DOHH2 (cell line): ENCODE measurements around the gene LTB4R2.

Experiments used
- H3F3A ChIP-seq: fragments of 200-600 bp; sonication (generic), shearing (Covaris generic); 2 replicates; pipeline ENCODE4 v1.6.0; 2016; ENCODE audit warnings: antibody characterized with exemption, mild to moderate bottlenecking; ENCODE audit not compliant: control insufficient read depth, insufficient read depth
- H3K27ac ChIP-seq: fragments of 200-600 bp; sonication (generic); 2 replicates; pipeline ENCODE4 v1.5.1; 2014; ENCODE audit warnings: low read depth, mild to moderate bottlenecking, low read length, moderate library complexity
- H3K27me3 ChIP-seq: fragments of 200-600 bp; sonication (generic); 2 replicates; pipeline ENCODE4 v1.6.1; 2014; ENCODE audit warnings: mild to moderate bottlenecking, low read length, mixed read lengths; ENCODE audit not compliant: control insufficient read depth
- H3K36me3 ChIP-seq: fragments of 200-600 bp; sonication (generic); 2 replicates; pipeline ENCODE4 v1.6.1; 2014; ENCODE audit warnings: mild to moderate bottlenecking, low read length, moderate library complexity, mixed read lengths; ENCODE audit not compliant: control insufficient read depth
- H3K4me1 ChIP-seq: fragments of 200-600 bp; sonication (generic); 2 replicates; pipeline ENCODE4 v1.6.1; 2014; ENCODE audit warnings: mild to moderate bottlenecking, low read length, mixed read lengths; ENCODE audit not compliant: control insufficient read depth
- H3K4me2 ChIP-seq: fragments of 200-600 bp; sonication (generic); 2 replicates; pipeline ENCODE4 v1.6.0; 2014; ENCODE audit warnings: mild to moderate bottlenecking, low read length, moderate library complexity
- H3K4me3 ChIP-seq: fragments of 200-600 bp; sonication (generic); 2 replicates; pipeline ENCODE4 v1.5.1; 2014; ENCODE audit warnings: mild to moderate bottlenecking, low read length, mixed read lengths
- H3K79me2 ChIP-seq: fragments of 200-600 bp; sonication (generic); 2 replicates; pipeline ENCODE4 v1.6.1; 2014; ENCODE audit warnings: mild to moderate bottlenecking, low read length, mixed read lengths; ENCODE audit not compliant: control insufficient read depth
- H3K9me2 ChIP-seq: fragments of 200-600 bp; sonication (generic); replicated peaks from 2 replicates; pipeline ENCODE4 v1.6.1; 2014; ENCODE audit warnings: mild to moderate bottlenecking, low read length, mixed read lengths; ENCODE audit not compliant: control insufficient read depth
- H3K9me3 ChIP-seq: fragments of 200-600 bp; sonication (generic); 2 replicates; pipeline ENCODE4 v1.6.1; 2014; ENCODE audit warnings: antibody characterized with exemption, low read length, mixed read lengths; ENCODE audit not compliant: control insufficient read depth, insufficient read depth
- H4K20me1 ChIP-seq: fragments of 200-600 bp; sonication (generic); 2 replicates; pipeline ENCODE4 v1.6.0; 2014; ENCODE audit warnings: low read depth, mild to moderate bottlenecking, antibody characterized with exemption, low read length, moderate library complexity; ENCODE audit not compliant: control insufficient read depth, insufficient read depth
- EZH2phosphoT487 ChIP-seq: fragments of 200-600 bp; sonication (generic); IDR thresholded peaks from 2 replicates; pipeline ENCODE4 v1.6.1; 2017; ENCODE audit warnings: borderline replicate concordance, mild to moderate bottlenecking, antibody characterized with exemption, low read length, moderate library complexity, mixed read lengths
- TF ChIP-seq, protein P1 (sequence below): fragments of 200-600 bp; sonication (generic); IDR thresholded peaks from one replicate; pipeline ENCODE4 v1.5.1; 2014; ENCODE audit warnings: antibody characterized with exemption, mild to moderate bottlenecking, low read depth, low read length; ENCODE audit not compliant: poor library complexity, severe bottlenecking

The LTB4R2 gene

DNA sequence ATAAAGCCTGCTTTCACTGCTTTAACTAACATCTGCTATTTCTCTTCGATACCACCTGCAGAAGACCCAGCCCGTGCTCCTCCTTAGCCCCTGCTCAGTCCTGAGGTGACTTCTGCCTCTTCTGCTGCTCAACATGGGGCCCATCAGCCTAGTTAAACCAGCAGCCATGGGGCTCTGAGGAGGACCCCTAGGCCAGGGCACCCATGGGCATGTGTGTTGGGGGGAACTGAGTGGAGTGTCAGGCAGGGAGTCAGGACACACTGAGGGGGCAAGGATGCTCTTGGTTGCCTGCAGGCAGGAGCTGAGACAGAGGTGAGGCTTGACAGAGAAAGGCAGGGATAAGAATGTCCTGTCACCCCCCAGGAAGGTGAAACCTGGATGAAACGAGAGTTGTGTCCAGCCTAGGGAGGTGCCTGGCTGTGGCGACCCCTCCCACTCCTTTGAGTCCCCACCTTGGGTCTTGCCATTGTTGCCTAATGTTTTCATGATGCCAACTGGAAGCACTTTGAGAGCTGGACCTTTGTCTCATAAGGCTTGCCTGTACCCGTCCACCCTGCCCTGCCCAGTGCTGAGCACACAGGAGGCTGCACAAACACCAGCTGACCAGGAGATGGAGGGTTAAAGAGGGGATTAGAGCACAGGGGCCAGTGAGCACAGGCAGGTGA lies 26.0 kb upstream of the LTB4R2 start:
- H3K27ac ChIP-seq = no peak overlapping the region
- no peaks in the 10 kb centered on the region for H3K9me2 ChIP-seq
- no peaks in the 10 kb centered on the region for H3K36me3 ChIP-seq
- no peaks in the 10 kb centered on the region for H3F3A ChIP-seq
- H3K4me1 ChIP-seq = peaks cover 11% of the 10 kb centered on the region
- no peaks in the 10 kb centered on the region for H3K79me2 ChIP-seq
- TF ChIP-seq EZH2phosphoT487 = no peak
- TF ChIP-seq, protein P1, sequence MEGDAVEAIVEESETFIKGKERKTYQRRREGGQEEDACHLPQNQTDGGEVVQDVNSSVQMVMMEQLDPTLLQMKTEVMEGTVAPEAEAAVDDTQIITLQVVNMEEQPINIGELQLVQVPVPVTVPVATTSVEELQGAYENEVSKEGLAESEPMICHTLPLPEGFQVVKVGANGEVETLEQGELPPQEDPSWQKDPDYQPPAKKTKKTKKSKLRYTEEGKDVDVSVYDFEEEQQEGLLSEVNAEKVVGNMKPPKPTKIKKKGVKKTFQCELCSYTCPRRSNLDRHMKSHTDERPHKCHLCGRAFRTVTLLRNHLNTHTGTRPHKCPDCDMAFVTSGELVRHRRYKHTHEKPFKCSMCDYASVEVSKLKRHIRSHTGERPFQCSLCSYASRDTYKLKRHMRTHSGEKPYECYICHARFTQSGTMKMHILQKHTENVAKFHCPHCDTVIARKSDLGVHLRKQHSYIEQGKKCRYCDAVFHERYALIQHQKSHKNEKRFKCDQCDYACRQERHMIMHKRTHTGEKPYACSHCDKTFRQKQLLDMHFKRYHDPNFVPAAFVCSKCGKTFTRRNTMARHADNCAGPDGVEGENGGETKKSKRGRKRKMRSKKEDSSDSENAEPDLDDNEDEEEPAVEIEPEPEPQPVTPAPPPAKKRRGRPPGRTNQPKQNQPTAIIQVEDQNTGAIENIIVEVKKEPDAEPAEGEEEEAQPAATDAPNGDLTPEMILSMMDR = no peak
- H3K4me3 ChIP-seq = no peak overlapping the region
- no peaks in the 10 kb centered on the region for H3K9me3 ChIP-seq
- H3K4me2 ChIP-seq = no peak overlapping the region
- no peaks in the 10 kb centered on the region for H3K27me3 ChIP-seq
- no peaks in the 10 kb centered on the region for H4K20me1 ChIP-seq

DNA sequence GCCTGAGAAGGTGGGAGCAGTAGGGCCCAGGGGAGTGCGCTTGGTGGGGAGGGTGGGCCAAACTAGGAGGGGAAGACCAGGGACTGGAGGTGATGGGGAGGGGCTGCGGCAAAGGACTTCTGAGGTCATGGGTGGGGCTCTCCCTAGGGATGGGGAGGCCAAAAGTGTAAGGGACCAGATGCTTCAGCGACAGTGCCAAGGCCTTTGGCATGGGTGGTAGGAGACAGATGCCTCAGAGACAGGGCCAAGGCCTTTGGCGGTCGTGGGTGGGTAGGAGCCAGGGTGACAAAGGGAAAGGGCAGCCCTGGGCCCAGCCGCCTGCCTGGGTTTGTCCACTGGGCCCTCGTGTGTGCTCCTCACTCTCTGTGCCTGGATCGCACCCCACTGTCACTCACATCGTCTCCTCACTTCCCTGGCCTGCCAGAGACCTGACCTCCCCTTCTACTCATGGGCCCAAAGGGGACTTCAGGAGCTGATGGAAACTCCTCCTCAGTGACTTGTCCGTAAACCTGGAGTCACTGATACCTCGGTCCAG lies 25.4 kb upstream of the LTB4R2 start:
- no peak overlapping the region for H3K4me2 ChIP-seq
- H3K9me2 ChIP-seq = no peaks in the 10 kb centered on the region
- H3K79me2 ChIP-seq = no peaks in the 10 kb centered on the region
- H3F3A ChIP-seq = no peaks in the 10 kb centered on the region
- peaks cover 3% of the 10 kb centered on the region; the same call in 1 of the 2 replicates for H3K36me3 ChIP-seq
- peaks cover 5% of the 10 kb centered on the region for H3K4me1 ChIP-seq
- H3K27ac ChIP-seq = no peak overlapping the region
- no peak overlapping the region for H3K4me3 ChIP-seq
- no peak for TF ChIP-seq EZH2phosphoT487
- TF ChIP-seq, protein P1 = no peak
- H3K27me3 ChIP-seq = no peaks in the 10 kb centered on the region
- no peaks in the 10 kb centered on the region for H4K20me1 ChIP-seq
- no peaks in the 10 kb centered on the region for H3K9me3 ChIP-seq

DNA sequence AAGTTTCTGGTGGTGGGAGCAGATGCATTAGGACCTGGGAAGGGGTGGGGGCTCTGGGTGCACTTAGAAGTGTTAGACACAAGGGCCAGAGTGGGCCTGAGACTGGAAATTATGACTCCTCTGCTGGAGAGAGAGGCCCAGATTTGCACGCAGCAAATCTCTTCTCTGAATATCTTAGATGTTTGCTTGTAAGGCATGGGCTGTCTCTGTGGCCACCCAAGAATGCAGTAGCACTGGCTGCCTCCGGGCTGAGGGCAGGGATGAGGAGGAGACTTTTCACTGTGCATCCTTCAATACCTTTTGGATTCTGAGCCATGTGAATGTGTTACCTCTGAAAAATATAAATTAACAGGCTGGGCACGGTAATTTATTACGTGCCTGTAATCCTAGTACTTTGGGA lies 24.6 kb upstream of the LTB4R2 start:
- no peaks in the 10 kb centered on the region for H3K79me2 ChIP-seq
- no peak overlapping the region for H3K4me3 ChIP-seq
- H3K9me2 ChIP-seq = no peaks in the 10 kb centered on the region
- H3K9me3 ChIP-seq = no peaks in the 10 kb centered on the region
- TF ChIP-seq, protein P1 = no peak
- no peak for TF ChIP-seq EZH2phosphoT487
- no peaks in the 10 kb centered on the region for H4K20me1 ChIP-seq
- H3K27ac ChIP-seq = no peak overlapping the region
- H3K4me1 ChIP-seq = no peaks in the 10 kb centered on the region
- H3F3A ChIP-seq = no peaks in the 10 kb centered on the region
- no peak overlapping the region for H3K4me2 ChIP-seq
- H3K27me3 ChIP-seq = no peaks in the 10 kb centered on the region
- H3K36me3 ChIP-seq = peaks cover 10% of the 10 kb centered on the region; the same call in 1 of the 2 replicates
